ENCODE measurements around the gene PLCL2.
A peak's percentile ranks its signal among the peaks of the same experiment; 100 is the strongest.

Gene PLCL2

GRCh38 chr3:16848007-16848406 lies 36.7 kb upstream of the PLCL2 start:
- TF ChIP-seq, protein P1, sequence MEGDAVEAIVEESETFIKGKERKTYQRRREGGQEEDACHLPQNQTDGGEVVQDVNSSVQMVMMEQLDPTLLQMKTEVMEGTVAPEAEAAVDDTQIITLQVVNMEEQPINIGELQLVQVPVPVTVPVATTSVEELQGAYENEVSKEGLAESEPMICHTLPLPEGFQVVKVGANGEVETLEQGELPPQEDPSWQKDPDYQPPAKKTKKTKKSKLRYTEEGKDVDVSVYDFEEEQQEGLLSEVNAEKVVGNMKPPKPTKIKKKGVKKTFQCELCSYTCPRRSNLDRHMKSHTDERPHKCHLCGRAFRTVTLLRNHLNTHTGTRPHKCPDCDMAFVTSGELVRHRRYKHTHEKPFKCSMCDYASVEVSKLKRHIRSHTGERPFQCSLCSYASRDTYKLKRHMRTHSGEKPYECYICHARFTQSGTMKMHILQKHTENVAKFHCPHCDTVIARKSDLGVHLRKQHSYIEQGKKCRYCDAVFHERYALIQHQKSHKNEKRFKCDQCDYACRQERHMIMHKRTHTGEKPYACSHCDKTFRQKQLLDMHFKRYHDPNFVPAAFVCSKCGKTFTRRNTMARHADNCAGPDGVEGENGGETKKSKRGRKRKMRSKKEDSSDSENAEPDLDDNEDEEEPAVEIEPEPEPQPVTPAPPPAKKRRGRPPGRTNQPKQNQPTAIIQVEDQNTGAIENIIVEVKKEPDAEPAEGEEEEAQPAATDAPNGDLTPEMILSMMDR (IDR thresholded peaks at IDR 0.05; ENCODE audit: low read depth, low read length): no peak

GRCh38 chr3:16849229-16849628 lies 35.5 kb upstream of the PLCL2 start:
- H3K4me3 ChIP-seq (ENCODE audit: low read depth, low read length): peak overlapping the region; percentile 3
- DNase-seq (ENCODE audit: low read depth, low spot score): peak; percentile 62
- TF ChIP-seq, protein P1 (IDR thresholded peaks at IDR 0.05; ENCODE audit: low read depth, low read length): no peak
- in situ Hi-C loops (cut with HindIII; ENCODE audit: low sequenced_read_pairs): no loop called here

More at GRCh38 chr3:16848007-16848406, 36.7 kb upstream of the PLCL2 start:
- in situ Hi-C loops (cut with HindIII; ENCODE audit: low sequenced_read_pairs): no loop called here
- no peak overlapping the region for H3K4me3 ChIP-seq (ENCODE audit: low read depth, low read length)
- no peak for DNase-seq (ENCODE audit: low read depth, low spot score)

DNA sequence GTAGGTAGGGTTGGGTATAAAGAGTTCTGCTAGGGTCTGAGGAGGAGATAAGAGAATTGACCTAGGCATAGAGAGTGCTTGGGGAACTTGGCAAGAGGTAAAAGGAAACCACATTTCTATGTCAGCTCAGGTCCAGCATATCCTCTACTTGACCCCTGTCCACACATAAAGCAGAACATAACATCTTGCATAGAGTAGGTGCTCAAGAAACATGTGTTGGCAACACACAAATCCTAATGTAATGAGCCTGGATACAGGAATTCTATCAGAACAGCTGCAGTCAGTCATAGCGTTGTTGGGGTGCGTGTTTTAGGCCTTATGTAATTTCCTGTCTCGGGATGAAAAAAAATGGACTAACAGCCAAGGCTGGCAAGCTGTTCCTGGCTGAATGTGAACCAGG lies 35.0 kb upstream of the PLCL2 start:
- no peak overlapping the region for H3K4me3 ChIP-seq (ENCODE audit: low read depth, low read length)
- in situ Hi-C loops (cut with HindIII; ENCODE audit: low sequenced_read_pairs): no loop called here
- peak; percentile 54 for DNase-seq (ENCODE audit: low read depth, low spot score)
- TF ChIP-seq, protein P1 (IDR thresholded peaks at IDR 0.05; ENCODE audit: low read depth, low read length): no peak

DNA sequence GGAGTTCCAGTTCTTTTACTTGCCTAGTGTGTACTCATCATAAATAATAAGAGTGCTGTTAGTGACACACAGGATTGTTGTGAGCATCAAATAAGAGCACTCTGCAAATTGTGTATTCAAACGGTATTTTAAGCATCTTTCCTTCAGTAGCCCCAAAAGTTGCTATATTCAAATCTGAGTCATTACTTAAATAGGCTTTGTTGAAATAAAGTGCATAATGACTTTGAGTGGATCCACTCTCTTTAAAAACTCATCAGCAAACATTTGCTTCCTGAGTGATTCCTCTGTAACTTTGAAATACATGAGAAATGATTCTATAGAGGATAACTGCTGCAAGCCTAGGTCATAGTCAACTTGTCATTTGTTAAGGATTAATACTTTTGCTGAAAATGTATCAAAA lies 29.3 kb upstream of the PLCL2 start:
- TF ChIP-seq, protein P1 (IDR thresholded peaks at IDR 0.05; ENCODE audit: low read depth, low read length): no peak

GRCh38 chr3:16860234-16860633 lies 24.5 kb upstream of the PLCL2 start:
- in situ Hi-C loops (cut with HindIII; ENCODE audit: low sequenced_read_pairs): no loop called here
- no peak for DNase-seq (ENCODE audit: low read depth, low spot score)
- TF ChIP-seq, protein P1 (IDR thresholded peaks at IDR 0.05; ENCODE audit: low read depth, low read length): no peak
- no peak overlapping the region for H3K4me3 ChIP-seq (ENCODE audit: low read depth, low read length)

More for the DNA sequence above, 29.3 kb upstream of the PLCL2 start:
- H3K4me3 ChIP-seq (ENCODE audit: low read depth, low read length): no peak overlapping the region
- in situ Hi-C loops (cut with HindIII; ENCODE audit: low sequenced_read_pairs): no loop called here
- DNase-seq (ENCODE audit: low read depth, low spot score): no peak

GRCh38 chr3:16861432-16861831 lies 23.3 kb upstream of the PLCL2 start:
- no peak for DNase-seq (ENCODE audit: low read depth, low spot score)
- TF ChIP-seq, protein P1 (IDR thresholded peaks at IDR 0.05; ENCODE audit: low read depth, low read length): no peak
- in situ Hi-C loops (cut with HindIII; ENCODE audit: low sequenced_read_pairs): no loop called here

More at GRCh38 chr3:16861432-16861831, 23.3 kb upstream of the PLCL2 start:
- no peak overlapping the region for H3K4me3 ChIP-seq (ENCODE audit: low read depth, low read length)

Data from astrocyte of the spinal cord (primary cell).